Mesenchymal stem cell (in vitro differentiated cells and primary cell): ENCODE results near the gene ZNF407.

Experiments used
- DNase-seq: peaks from one replicate; pipeline ENCODE4 v3.0.0-alpha.2; 2013
- H2AFZ ChIP-seq: one replicate; pipeline ENCODE4 v1.6.1; 2013; ENCODE audit warnings: low read depth, mild to moderate bottlenecking, control low read depth, inconsistent platforms, low read length, moderate library complexity
- H2AK5ac ChIP-seq: 2 replicates; pipeline ENCODE4 v1.6.1; 2013; ENCODE audit warnings: low read length, moderate library complexity, mild to moderate bottlenecking, inconsistent platforms; ENCODE audit not compliant: severe bottlenecking
- H2BK120ac ChIP-seq: one replicate; pipeline ENCODE4 v1.6.1; 2013; ENCODE audit warnings: low read depth, mild to moderate bottlenecking, inconsistent platforms, low read length, moderate library complexity
- H2BK12ac ChIP-seq, 2 experiments: one replicate each; pipeline ENCODE4 v1.6.1; 2013; ENCODE audit warnings: inconsistent platforms in 2 of 2, low read length in 2 of 2, mild to moderate bottlenecking in 2 of 2, moderate library complexity in 2 of 2, control low read depth in 1 of 2
- H2BK15ac ChIP-seq: one replicate; pipeline ENCODE4 v1.6.1; 2013; ENCODE audit warnings: mild to moderate bottlenecking, low read depth, inconsistent platforms; ENCODE audit not compliant: poor library complexity, severe bottlenecking
- H2BK5ac ChIP-seq: 2 replicates; pipeline ENCODE4 v1.6.1; 2013; ENCODE audit warnings: low read depth, mild to moderate bottlenecking, low read length, control low read depth, inconsistent platforms; ENCODE audit not compliant: poor library complexity, severe bottlenecking
- H3K14ac ChIP-seq, 2 experiments: one replicate each; pipeline ENCODE4 v1.6.1; 2013; ENCODE audit warnings: inconsistent platforms in 2 of 2, low read length in 2 of 2, control low read depth in 1 of 2, mild to moderate bottlenecking in 1 of 2, moderate library complexity in 1 of 2
- H3K18ac ChIP-seq, 2 experiments: one replicate each; pipeline ENCODE4 v1.6.1; 2013; ENCODE audit warnings: inconsistent platforms in 2 of 2, low read length in 2 of 2, control low read depth in 1 of 2, low read depth in 1 of 2, mild to moderate bottlenecking in 1 of 2
- H3K23ac ChIP-seq, 2 experiments: one replicate each; pipeline ENCODE4 v1.6.1; 2013; ENCODE audit warnings: inconsistent platforms in 2 of 2, low read length in 2 of 2, mild to moderate bottlenecking in 2 of 2, moderate library complexity in 2 of 2, control low read depth in 1 of 2
- H3K27ac ChIP-seq: 2 replicates; pipeline ENCODE4 v1.5.1; 2013; ENCODE audit warnings: mild to moderate bottlenecking, moderate library complexity, low read length, control low read depth, inconsistent platforms; ENCODE audit not compliant: poor library complexity, severe bottlenecking
- H3K27me3 ChIP-seq, 2 experiments: 2 replicates each; pipeline versions ENCODE4 v1.6.1 to v1.7.0; 2013; ENCODE audit warnings: low read length in 2 of 2, mild to moderate bottlenecking in 2 of 2, moderate library complexity in 2 of 2, control low read depth in 1 of 2, inconsistent platforms in 1 of 2; ENCODE audit not compliant: control insufficient read depth in 1 of 2, insufficient read depth in 1 of 2
- H3K36me3 ChIP-seq, 2 experiments: 2 replicates each; pipeline versions ENCODE4 v1.6.1 to v1.7.0; 2013; ENCODE audit warnings: low read length in 2 of 2, control low read depth in 1 of 2, inconsistent platforms in 1 of 2, low read depth in 1 of 2, mild to moderate bottlenecking in 1 of 2; ENCODE audit not compliant: insufficient read depth in 2 of 2, control insufficient read depth in 1 of 2
- H3K4ac ChIP-seq, 2 experiments: one replicate each; pipeline ENCODE4 v1.6.1; 2013; ENCODE audit warnings: inconsistent platforms in 2 of 2, low read length in 2 of 2, mild to moderate bottlenecking in 2 of 2, moderate library complexity in 2 of 2, control low read depth in 1 of 2, low read depth in 1 of 2
- H3K4me1 ChIP-seq: 2 replicates; pipeline ENCODE4 v1.6.1; 2013; ENCODE audit warnings: low read depth, low read length, control low read depth; ENCODE audit not compliant: control insufficient read depth, insufficient read depth
- H3K4me2 ChIP-seq: 2 replicates; pipeline ENCODE4 v1.6.1; 2013; ENCODE audit warnings: low read length, mild to moderate bottlenecking, inconsistent platforms; ENCODE audit not compliant: poor library complexity, severe bottlenecking
- H3K4me3 ChIP-seq, 2 experiments: 2 replicates each; pipeline versions ENCODE4 v1.5.1 to v1.7.0; 2013; ENCODE audit warnings: low read length in 2 of 2, mild to moderate bottlenecking in 2 of 2, control low read depth in 1 of 2, low read depth in 1 of 2; ENCODE audit not compliant: insufficient read depth in 1 of 2
- H3K79me1 ChIP-seq: replicated peaks from 2 replicates; pipeline ENCODE4 v1.6.1; 2013; ENCODE audit warnings: mild to moderate bottlenecking, control low read depth, low read length, inconsistent platforms; ENCODE audit not compliant: poor library complexity, severe bottlenecking
- H3K9ac ChIP-seq: 2 replicates; pipeline ENCODE4 v1.7.0; 2013; ENCODE audit warnings: mild to moderate bottlenecking, low read length, moderate library complexity
- H3K9me3 ChIP-seq: 2 replicates; pipeline ENCODE4 v1.7.0; 2013; ENCODE audit warnings: mild to moderate bottlenecking, low read length; ENCODE audit not compliant: control insufficient read depth
- H4K8ac ChIP-seq: one replicate; pipeline ENCODE4 v1.6.1; 2013; ENCODE audit warnings: inconsistent platforms, mild to moderate bottlenecking, low read length, moderate library complexity
- H4K91ac ChIP-seq: one replicate; pipeline ENCODE4 v1.6.1; 2013; ENCODE audit warnings: mild to moderate bottlenecking, low read length, inconsistent platforms
- WGBS: methylation state at CpG from one replicate; pipeline ENCODE4 v1.1.7; 2013; ENCODE audit warnings: mixed read lengths; 5-methylcytosine and 5-hydroxymethylcytosine counted together

ZNF407 gene

DNA sequence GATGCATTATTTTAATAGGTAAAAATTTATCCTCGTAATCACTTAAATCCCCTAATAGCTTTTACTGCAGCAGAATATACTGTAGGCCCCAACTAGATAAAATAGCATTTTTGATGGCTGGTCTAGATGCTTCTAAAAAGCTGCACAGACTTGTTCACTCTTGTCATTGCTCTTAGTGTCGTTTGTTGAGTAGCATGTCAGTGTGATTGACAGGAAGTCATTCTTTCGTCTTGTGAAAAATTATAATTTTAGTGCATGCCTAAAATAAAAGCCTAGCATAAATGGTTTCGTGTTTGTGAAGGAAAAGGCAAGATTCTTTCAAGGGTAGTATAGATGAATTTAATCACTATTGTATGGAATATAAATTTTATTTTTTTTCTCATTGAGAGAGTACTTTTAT, 336.3 kb downstream of the ZNF407 start:
- Histone ChIP-seq H3K27ac (no peak overlapping the region), H2BK5ac (no peak overlapping the region), H4K8ac (no peak overlapping the region), H2BK15ac (no peak overlapping the region), H3K79me1 (no peaks in the 10 kb centered on the region), H2AFZ (no peak overlapping the region), H3K4me3 (no peak overlapping the region), H3K4me1 (no peaks in the 10 kb centered on the region), H4K91ac (no peak overlapping the region), H3K9ac (no peak overlapping the region), H2BK12ac (no peak overlapping the region), H3K36me3 (peaks cover 0 to 11% of the 10 kb centered on the region in 2 experiments), H3K23ac (no peak overlapping the region), H3K18ac (no peak overlapping the region), H3K4me2 (no peak overlapping the region), H2BK120ac (no peak overlapping the region), H3K27me3 (no peaks in the 10 kb centered on the region), H3K9me3 (no peaks in the 10 kb centered on the region), H2AK5ac (no peak overlapping the region), H3K4ac (no peak overlapping the region), H3K14ac (no peak overlapping the region)
- WGBS, result 91% methylated on average over 3 of the region's 4 CpGs
- no peak for DNase-seq

DNA sequence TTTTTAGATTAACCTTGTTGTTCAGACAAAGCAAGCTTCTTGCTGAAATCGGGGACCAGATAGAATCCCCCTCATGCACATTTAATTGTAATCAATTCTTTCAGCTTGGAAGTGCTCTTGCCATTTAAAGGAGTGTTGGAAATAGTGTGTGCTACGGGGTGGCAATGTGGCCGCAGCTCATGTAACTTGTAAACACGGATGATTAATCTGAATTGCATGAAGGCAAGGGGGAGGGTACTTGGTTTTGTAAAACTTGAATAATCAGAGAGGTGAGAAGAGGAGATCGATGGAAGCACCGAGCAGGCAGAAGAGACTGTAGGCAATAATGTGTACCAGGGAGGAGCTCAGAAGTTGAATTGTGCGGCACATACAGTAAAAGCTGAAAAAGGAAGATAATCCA, 337.8 kb downstream of the ZNF407 start:
- Histone ChIP-seq H2AFZ (no peak overlapping the region), H3K4ac (no peak overlapping the region), H3K27me3 (no peaks in the 10 kb centered on the region), H3K14ac (no peak overlapping the region), H3K4me3 (no peak overlapping the region), H3K27ac (no peak overlapping the region), H2BK5ac (no peak overlapping the region), H3K36me3 (peaks cover 0 to 11% of the 10 kb centered on the region in 2 experiments), H4K8ac (no peak overlapping the region), H3K9me3 (no peaks in the 10 kb centered on the region), H2AK5ac (no peak overlapping the region), H3K18ac (no peak overlapping the region), H4K91ac (no peak overlapping the region), H3K9ac (no peak overlapping the region), H3K4me1 (no peaks in the 10 kb centered on the region), H3K23ac (no peak overlapping the region), H3K79me1 (peaks cover 2% of the 10 kb centered on the region), H3K4me2 (no peak overlapping the region), H2BK12ac (no peak overlapping the region), H2BK15ac (no peak overlapping the region), H2BK120ac (no peak overlapping the region)
- WGBS, result 80% methylated on average over 6 of the region's 7 CpGs
- DNase-seq, result no peak

DNA sequence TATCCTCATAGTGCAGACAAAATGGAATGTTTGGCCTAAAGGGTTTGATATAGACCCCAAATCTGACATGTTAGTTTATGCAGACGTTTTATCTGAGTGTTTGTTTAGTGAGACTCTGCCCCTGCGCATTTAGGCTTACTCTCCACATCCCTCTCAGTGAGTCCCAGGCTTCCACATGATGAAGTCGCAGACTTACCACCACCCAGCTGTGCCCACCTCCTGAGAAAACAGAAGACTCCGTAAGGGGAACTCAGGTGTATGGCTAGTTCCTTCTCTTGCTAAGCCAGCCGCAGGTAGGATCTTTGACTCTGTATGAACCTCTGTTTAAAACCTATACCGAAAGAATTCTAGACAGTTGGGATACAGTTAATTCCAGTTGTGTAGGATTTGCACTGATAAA, 338.7 kb downstream of the ZNF407 start:
- Histone ChIP-seq H2BK5ac (no peak overlapping the region), H3K4me3 (no peak overlapping the region), H2BK15ac (no peak overlapping the region), H2AK5ac (no peak overlapping the region), H4K8ac (no peak overlapping the region), H3K36me3 (peaks cover 0 to 7% of the 10 kb centered on the region in 2 experiments), H3K23ac (no peak overlapping the region), H3K27me3 (no peaks in the 10 kb centered on the region), H3K4ac (no peak overlapping the region), H2BK120ac (no peak overlapping the region), H3K79me1 (peaks cover 2% of the 10 kb centered on the region), H4K91ac (no peak overlapping the region), H2AFZ (no peak overlapping the region), H3K14ac (no peak overlapping the region), H3K27ac (no peak overlapping the region), H3K9me3 (no peaks in the 10 kb centered on the region), H3K9ac (no peak overlapping the region), H3K4me2 (no peak overlapping the region), H2BK12ac (no peak overlapping the region), H3K4me1 (no peaks in the 10 kb centered on the region), H3K18ac (no peak overlapping the region)
- WGBS, result 98% methylated on average over 5 of the region's 6 CpGs
- DNase-seq, result no peak

DNA sequence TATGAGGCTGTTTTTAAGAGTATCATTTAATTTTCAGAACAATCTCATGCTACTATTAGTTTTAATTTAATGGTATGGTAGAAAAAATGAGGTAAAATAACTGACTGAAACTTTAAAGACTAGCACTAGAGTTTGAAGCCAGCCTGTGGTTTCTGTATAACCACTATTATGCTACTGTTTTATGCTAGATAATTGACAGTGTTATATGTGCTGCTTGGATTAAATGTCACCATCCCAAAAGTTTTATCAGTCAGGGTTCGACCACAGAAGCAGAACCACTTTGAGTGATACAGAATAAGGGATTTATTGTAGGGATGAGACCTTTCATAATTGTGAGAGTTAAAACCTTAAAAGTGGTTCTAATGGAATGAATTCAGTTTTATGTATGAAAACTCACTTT, 339.6 kb downstream of the ZNF407 start:
- H2BK120ac ChIP-seq, result no peak overlapping the region
- no peak overlapping the region for H2AK5ac ChIP-seq
- no peak overlapping the region for H3K18ac ChIP-seq
- H3K27me3 ChIP-seq, result no peaks in the 10 kb centered on the region
- no peak overlapping the region for H3K4ac ChIP-seq
- H4K91ac ChIP-seq, result no peak overlapping the region
- no peak overlapping the region for H3K9ac ChIP-seq
- H4K8ac ChIP-seq, result no peak overlapping the region
- H2BK12ac ChIP-seq, result no peak overlapping the region
- no peak overlapping the region for H3K4me3 ChIP-seq
- H2BK5ac ChIP-seq, result no peak overlapping the region
- H3K36me3 ChIP-seq, result peaks cover 0 to 7% of the 10 kb centered on the region in 2 experiments
- H3K14ac ChIP-seq, result no peak overlapping the region
- no peak overlapping the region for H2BK15ac ChIP-seq
- peaks cover 2% of the 10 kb centered on the region for H3K79me1 ChIP-seq
- no peak overlapping the region for H3K4me2 ChIP-seq
- no peak overlapping the region for H3K27ac ChIP-seq
- H2AFZ ChIP-seq, result no peak overlapping the region
- WGBS, result 93% methylated on average over 1 of the region's 1 CpG
- no peaks in the 10 kb centered on the region for H3K4me1 ChIP-seq
- DNase-seq, result no peak
- H3K9me3 ChIP-seq, result no peaks in the 10 kb centered on the region
- H3K23ac ChIP-seq, result no peak overlapping the region
